Progenitor cell of endocrine pancreas (in vitro differentiated cells): Measurements from ENCODE around the gene FYN. TPM values are rescaled to one million over a fixed set of nuclear protein-coding genes. Genes with fewer than 3 reads are reported as not detected.
A peak's percentile ranks its signal among the peaks of the same experiment; 100 is the strongest.

Source experiments
- DNase-seq: peaks from one replicate; pipeline ENCODE4 v3.0.0; 2021; ENCODE audit warnings: low spot score; ENCODE audit not compliant: unreplicated experiment
- H3K27ac Mint-ChIP-seq: 2 replicates; pipeline ENCODE4 v1.8.0; 2021; ENCODE audit warnings: mild to moderate bottlenecking, moderate library complexity, mixed read lengths
- H3K27me3 Mint-ChIP-seq: 2 replicates; pipeline ENCODE4 v1.8.0; 2021; ENCODE audit warnings: mixed read lengths
- H3K36me3 Mint-ChIP-seq: 2 replicates; pipeline ENCODE4 v1.8.0; 2022; ENCODE audit warnings: mixed read lengths; ENCODE audit not compliant: insufficient read depth
- H3K4me1 Mint-ChIP-seq: 2 replicates; pipeline ENCODE4 v1.8.0; 2021; ENCODE audit warnings: low read depth, mixed read lengths
- H3K4me3 Mint-ChIP-seq: 2 replicates; pipeline ENCODE4 v1.8.0; 2021; ENCODE audit warnings: low read depth, mild to moderate bottlenecking, moderate library complexity, mixed read lengths
- H3K9me3 Mint-ChIP-seq: 2 replicates; pipeline ENCODE4 v1.8.0; 2021; ENCODE audit warnings: low read depth, mixed read lengths
- total RNA-seq: library from RNA; stranded (reverse); gene quantifications from 2 replicates; pipeline ENCODE4 v1.2.1, GENCODE V29; 2021
- TF ChIP-seq, protein P1 (sequence below): fragments of 200-600 bp; sonication (generic); IDR thresholded peaks from one replicate; pipeline ENCODE4 v1.5.0; 2021; ENCODE audit warnings: antibody characterized with exemption, mild to moderate bottlenecking; ENCODE audit not compliant: unreplicated experiment

The FYN gene
- total RNA-seq, 1 donor from 2014 or later = 169 TPM

DNA sequence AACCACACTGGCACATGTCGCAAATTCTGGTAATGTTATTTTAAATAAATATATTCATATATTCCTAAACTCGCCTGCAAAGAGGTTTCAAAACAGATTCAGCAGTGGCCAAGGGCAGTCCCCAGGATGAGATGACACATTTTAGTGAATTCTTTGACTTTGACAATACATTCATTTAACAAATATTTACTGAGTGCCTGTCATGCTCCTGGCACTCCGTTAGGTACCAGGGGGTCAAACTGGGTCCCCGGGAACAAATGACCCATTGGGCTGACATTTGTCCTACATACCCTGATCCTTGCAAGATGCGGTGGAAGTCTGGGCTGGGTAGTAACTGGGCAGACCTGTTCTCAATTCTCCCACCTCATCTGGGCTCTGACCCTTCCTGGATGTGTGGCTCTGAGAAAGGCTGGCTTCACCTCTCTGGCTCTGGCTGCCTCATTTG, 74.9 kb downstream of the FYN start:
- Mint-ChIP-seq H3K27ac (no peak overlapping the region), H3K9me3 (no peaks in the 10 kb centered on the region), H3K36me3 (peaks cover 3% of the 10 kb centered on the region), H3K27me3 (no peaks in the 10 kb centered on the region), H3K4me1 (peaks cover 8% of the 10 kb centered on the region), H3K4me3 (no peak overlapping the region)
- TF ChIP-seq, protein P1, sequence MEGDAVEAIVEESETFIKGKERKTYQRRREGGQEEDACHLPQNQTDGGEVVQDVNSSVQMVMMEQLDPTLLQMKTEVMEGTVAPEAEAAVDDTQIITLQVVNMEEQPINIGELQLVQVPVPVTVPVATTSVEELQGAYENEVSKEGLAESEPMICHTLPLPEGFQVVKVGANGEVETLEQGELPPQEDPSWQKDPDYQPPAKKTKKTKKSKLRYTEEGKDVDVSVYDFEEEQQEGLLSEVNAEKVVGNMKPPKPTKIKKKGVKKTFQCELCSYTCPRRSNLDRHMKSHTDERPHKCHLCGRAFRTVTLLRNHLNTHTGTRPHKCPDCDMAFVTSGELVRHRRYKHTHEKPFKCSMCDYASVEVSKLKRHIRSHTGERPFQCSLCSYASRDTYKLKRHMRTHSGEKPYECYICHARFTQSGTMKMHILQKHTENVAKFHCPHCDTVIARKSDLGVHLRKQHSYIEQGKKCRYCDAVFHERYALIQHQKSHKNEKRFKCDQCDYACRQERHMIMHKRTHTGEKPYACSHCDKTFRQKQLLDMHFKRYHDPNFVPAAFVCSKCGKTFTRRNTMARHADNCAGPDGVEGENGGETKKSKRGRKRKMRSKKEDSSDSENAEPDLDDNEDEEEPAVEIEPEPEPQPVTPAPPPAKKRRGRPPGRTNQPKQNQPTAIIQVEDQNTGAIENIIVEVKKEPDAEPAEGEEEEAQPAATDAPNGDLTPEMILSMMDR = no peak
- DNase-seq = no peak

DNA sequence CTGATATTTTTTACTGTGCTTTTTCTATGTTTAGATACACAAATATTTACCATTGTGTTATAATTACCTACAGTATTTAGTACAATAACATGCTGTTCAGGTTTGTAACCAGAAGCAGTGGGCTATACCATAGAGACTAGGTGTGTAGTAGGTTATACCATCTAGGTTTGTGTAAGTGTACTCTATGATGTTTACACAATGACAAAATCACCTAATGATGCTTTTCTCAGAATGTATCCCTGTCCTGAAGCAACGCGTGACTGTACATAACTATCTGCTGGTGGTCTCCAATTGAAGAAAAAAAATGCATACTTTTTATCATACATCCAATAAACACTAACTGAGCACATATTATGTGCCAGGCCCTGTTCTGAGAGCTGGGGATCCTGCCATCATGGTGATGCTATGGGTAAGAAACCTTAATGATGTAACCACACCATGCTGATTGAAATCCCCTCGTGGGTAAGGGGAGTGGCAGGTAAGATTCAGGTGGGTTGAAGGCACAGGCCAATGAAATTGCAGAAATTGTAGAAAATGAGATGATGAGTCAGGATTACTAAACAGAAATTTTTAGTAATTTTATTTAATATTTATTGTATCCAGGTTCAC, 76.8 kb downstream of the FYN start:
- no peak for DNase-seq
- TF ChIP-seq, protein P1 = no peak
- Mint-ChIP-seq H3K4me3 (no peak overlapping the region), H3K9me3 (no peaks in the 10 kb centered on the region), H3K27me3 (no peaks in the 10 kb centered on the region), H3K36me3 (no peaks in the 10 kb centered on the region), H3K4me1 (peaks cover 8% of the 10 kb centered on the region), H3K27ac (peak overlapping the region; percentile 79)

DNA sequence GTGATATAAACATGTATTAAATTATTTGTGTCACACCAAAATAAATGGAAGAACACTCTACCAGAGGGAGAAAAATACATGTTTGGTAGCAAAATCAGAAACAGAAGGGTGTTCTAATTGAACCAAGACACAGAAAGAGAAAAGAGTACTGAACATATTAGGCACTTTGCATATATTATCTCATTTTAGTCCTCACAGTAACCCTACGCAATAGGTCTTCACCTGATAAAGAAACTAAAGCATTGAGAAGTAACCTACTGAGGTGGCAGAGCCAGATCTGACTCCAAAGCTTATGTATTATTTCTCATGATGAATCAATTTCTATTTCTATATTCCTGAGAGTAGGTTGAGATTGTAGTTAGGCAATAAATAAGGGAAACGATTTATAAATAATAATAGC, 77.7 kb downstream of the FYN start:
- Mint-ChIP-seq H3K9me3 (no peaks in the 10 kb centered on the region), H3K4me1 (peaks cover 8% of the 10 kb centered on the region), H3K27ac (no peak overlapping the region), H3K4me3 (no peak overlapping the region), H3K36me3 (no peaks in the 10 kb centered on the region), H3K27me3 (no peaks in the 10 kb centered on the region)
- TF ChIP-seq, protein P1 = no peak
- no peak for DNase-seq

DNA sequence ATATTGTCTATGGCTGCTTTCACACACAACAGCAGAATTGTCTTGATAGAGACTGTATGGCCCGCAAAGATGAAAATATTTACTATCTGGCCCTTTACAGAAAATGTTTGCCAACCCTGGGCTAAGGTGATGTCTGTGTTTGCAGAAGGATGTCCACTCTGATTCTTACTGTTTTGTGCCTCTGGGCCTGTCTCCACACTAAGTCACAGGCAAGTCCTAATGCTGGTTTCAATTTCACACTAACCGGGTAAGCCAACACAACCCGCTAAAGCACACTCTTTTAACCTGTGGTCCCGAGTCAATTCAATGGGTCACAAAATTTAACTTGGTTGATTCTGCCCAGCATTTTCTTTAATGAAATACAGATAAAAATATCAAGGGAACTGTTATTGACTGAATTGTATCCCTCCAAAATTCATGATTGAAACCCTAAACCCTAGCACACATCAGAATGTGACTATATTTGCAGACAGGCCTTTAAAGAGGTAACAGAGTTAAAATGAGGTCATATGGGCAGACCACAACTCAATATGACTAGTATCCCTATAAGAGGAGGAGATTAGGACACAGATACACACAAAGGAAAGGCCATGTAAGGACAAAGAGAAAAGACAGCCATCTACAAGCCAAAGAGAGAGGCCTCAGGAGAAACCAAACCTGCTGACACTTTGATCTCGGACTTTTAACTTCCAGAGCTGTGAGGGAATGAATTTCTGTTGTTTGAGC, 78.4 kb downstream of the FYN start:
- TF ChIP-seq, protein P1 = no peak
- Mint-ChIP-seq H3K4me3 (no peak overlapping the region), H3K9me3 (no peaks in the 10 kb centered on the region), H3K27ac (peak overlapping the region; percentile 20), H3K27me3 (no peaks in the 10 kb centered on the region), H3K4me1 (peaks cover 13% of the 10 kb centered on the region), H3K36me3 (no peaks in the 10 kb centered on the region)
- DNase-seq = no peak

DNA sequence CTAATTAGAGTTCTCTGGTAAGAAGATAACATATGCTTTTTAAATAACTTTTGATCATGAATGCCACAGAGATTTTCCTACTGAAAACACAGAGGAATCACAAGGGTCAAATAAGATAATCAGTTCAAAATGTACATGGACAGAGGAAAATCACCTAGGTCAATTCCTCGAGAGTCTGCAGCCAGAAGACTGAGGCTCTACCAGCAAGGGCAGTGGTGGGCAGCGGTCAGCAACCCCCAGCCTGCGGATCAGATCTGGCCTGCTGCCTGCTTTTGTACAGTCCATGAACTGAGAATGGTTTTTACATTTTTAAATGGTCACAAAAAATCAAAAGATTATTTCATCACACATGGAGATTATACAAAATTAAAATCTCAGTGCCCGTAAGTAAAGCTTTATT, 79.0 kb downstream of the FYN start:
- no peaks in the 10 kb centered on the region for H3K36me3 Mint-ChIP-seq

More for the DNA sequence above, 79.0 kb downstream of the FYN start:
- Mint-ChIP-seq H3K27ac (no peak overlapping the region), H3K9me3 (no peaks in the 10 kb centered on the region), H3K4me1 (peaks cover 13% of the 10 kb centered on the region), H3K4me3 (no peak overlapping the region), H3K27me3 (no peaks in the 10 kb centered on the region)
- TF ChIP-seq, protein P1 = no peak
- DNase-seq = no peak
